Activated T-cell treated with anti-CD3 and anti-CD28 coated beads, Interleukin-2, amount 50 U/mL, for 24 hours (primary cell): ENCODE data around the gene SLC10A1.
"Not testable (repeated sequence)": the region's sequence is repeated elsewhere in the genome, so short reads cannot be mapped to it uniquely, and the experiment has no call there.

Source experiments
- DNase-seq: peaks from one replicate; pipeline ENCODE4 v3.0.0-alpha.2; 2020
- H3K27ac Mint-ChIP-seq: 2 replicates; pipeline ENCODE4 v1.8.0; 2020; ENCODE audit warnings: mild to moderate bottlenecking, mixed read lengths
- H3K27me3 Mint-ChIP-seq: 2 replicates; pipeline ENCODE4 v1.8.0; 2020; ENCODE audit warnings: mixed read lengths
- H3K36me3 Mint-ChIP-seq: 2 replicates; pipeline ENCODE4 v1.8.0; 2020; ENCODE audit warnings: low read depth, mixed read lengths
- H3K4me1 Mint-ChIP-seq: 2 replicates; pipeline ENCODE4 v1.8.0; 2020; ENCODE audit warnings: low read depth, mixed read lengths
- H3K4me3 Mint-ChIP-seq: 2 replicates; pipeline ENCODE4 v1.8.0; 2020; ENCODE audit warnings: mild to moderate bottlenecking, moderate library complexity, mixed read lengths
- H3K9me3 Mint-ChIP-seq: 2 replicates; pipeline ENCODE4 v1.8.0; 2020; ENCODE audit warnings: mixed read lengths

The SLC10A1 gene

GRCh38 chr14:69768873-69769272 lies 28.2 kb downstream of the SLC10A1 start:
- Mint-ChIP-seq H3K36me3 (peaks cover 78% of the 10 kb centered on the region), H3K4me3 (peak overlapping the region; percentile 100), H3K27me3 (no peaks in the 10 kb centered on the region), H3K9me3 (peaks cover 3% of the 10 kb centered on the region), H3K27ac (peak overlapping the region; percentile 100), H3K4me1 (peaks cover 77% of the 10 kb centered on the region)
- no peak for DNase-seq

- peaks cover 3% of the 10 kb centered on the region for H3K9me3 Mint-ChIP-seq
- H3K4me3 Mint-ChIP-seq: peak overlapping the region; percentile 100
- H3K27me3 Mint-ChIP-seq: no peaks in the 10 kb centered on the region
- H3K36me3 Mint-ChIP-seq: peaks cover 64% of the 10 kb centered on the region
- peak overlapping the region; percentile 100 for H3K27ac Mint-ChIP-seq
- DNase-seq: peak; percentile 95
- H3K4me1 Mint-ChIP-seq: peaks cover 77% of the 10 kb centered on the region
Observed at GRCh38 chr14:69767369-69767999, 29.6 kb downstream of the SLC10A1 start.

DNA sequence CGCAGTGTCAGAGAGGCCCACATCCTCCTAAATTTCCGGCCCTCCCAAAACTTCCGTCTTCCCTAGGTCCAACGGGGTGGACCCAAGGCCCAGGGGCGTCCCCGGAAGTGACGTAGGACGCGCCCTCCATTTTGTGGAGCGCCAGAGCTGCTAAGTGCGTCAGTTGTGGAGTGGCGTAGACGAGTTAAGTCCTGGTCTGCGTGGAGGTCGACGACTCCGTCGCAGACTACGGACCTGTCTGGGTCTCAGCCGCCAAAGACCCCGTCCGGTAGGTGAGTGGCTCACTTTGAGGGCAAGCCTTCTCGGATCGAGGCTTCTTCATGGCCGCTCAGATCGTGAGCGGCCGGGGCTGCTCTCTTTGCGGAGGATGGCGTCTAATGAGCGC lies 30.1 kb downstream of the SLC10A1 start, which contains the start of gene SRSF5:
Gene SRSF5, plus strand, starts transcription at position 159 of the 385 bp plus-strand sequence. CDS start 1,015 bp downstream, outside the sequence.
- H3K27ac Mint-ChIP-seq: peak within 1 kb of the TSS; percentile 100
- peak; percentile 96 for DNase-seq
- H3K4me3 Mint-ChIP-seq: peak within 1 kb of the TSS; percentile 100
- H3K9me3 Mint-ChIP-seq: peaks cover 3% of the 10 kb centered on the region
- H3K36me3 Mint-ChIP-seq: peaks cover 59% of the 10 kb centered on the region
- peaks cover 77% of the 10 kb centered on the region for H3K4me1 Mint-ChIP-seq
- H3K27me3 Mint-ChIP-seq: no peaks in the 10 kb centered on the region

DNA sequence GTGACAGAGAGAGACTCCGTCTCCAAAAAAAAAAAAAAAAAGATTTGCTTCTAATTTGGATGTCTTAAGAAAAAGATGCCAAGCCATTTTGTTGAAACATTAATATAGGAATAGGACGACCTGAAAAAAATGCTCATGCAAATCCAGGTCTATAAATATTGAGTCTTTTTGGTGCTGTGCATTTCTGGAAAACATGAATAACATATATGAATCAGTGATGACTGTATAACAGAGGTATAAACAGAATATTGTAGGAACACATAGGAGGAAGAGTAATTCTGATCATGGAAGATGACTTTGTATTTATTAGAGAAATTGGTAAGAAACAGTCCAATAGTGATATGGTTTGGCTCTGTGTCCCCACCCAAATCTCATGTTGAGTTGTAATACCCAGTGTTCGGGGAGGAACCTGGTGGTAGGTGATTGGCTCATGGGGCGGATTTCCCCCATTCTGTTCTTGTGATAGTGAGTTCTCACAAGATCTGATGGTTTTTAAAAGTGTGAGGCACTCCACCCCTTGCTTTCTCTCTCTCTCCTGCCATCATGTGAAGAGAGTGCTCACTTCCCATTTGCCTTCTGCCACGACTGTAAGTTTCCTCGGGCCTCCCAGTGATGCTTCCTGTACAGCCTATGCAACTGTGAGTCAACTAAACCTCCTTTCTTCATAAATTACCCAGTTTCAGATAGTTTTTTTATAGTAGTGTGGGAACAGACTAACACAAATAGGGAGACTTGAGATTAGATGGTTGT lies 33.1 kb downstream of the SLC10A1 start:
- H3K9me3 Mint-ChIP-seq: peaks cover 3% of the 10 kb centered on the region
- peaks cover 62% of the 10 kb centered on the region for H3K4me1 Mint-ChIP-seq
- peaks cover 29% of the 10 kb centered on the region for H3K36me3 Mint-ChIP-seq
- H3K27me3 Mint-ChIP-seq: no peaks in the 10 kb centered on the region
- peak; percentile 46 for DNase-seq
- H3K27ac Mint-ChIP-seq: peak overlapping the region; percentile 94
- peak overlapping the region; percentile 16 for H3K4me3 Mint-ChIP-seq

DNA sequence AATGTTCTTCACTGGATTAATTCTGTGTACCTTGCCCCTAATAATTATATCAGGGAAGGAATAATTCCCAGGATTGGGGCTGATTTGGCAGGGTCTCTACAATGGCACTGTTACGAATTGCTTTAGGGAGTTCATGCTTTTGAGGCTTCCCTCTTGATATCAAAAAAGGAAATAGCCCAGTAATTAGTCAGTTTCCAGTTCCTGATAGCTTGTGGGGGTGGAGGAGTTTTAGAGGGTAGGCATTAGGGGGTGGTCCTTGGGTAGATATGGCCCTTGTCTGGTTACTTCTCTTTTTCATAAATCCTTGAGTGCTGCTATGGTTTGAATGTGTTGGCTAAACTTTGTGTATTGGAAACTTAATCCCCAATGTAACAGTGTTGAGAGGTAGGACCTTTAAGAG lies 36.2 kb downstream of the SLC10A1 start:
- no peak overlapping the region for H3K27ac Mint-ChIP-seq

DNA sequence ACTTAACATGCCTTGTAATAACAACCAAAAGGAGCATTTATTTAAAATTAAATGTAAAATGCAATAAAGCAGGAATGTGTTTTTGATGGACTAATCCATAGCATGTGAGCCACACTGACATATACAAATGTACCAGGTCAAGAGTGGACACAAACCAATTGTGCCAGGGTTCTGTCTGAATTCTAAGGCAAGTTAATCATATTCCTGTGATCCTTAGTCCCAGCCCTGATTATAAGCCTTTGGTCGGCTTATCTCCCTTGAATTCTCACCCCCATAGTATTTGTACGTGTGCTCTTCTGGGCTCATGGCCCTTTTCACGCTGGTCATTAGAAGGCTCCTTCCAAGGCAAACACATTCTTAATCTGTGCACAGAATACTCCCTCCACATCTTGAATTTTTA lies 40.7 kb downstream of the SLC10A1 start:
- DNase-seq: no peak
- Mint-ChIP-seq H3K36me3 (no peaks in the 10 kb centered on the region), H3K9me3 (no peaks in the 10 kb centered on the region), H3K27me3 (no peaks in the 10 kb centered on the region), H3K4me1 (peaks cover 15% of the 10 kb centered on the region), H3K4me3 (no peak overlapping the region), H3K27ac (no peak overlapping the region)

More for the DNA sequence above, 36.2 kb downstream of the SLC10A1 start:
- H3K4me3 Mint-ChIP-seq: no peak overlapping the region
- H3K36me3 Mint-ChIP-seq: peaks cover 3% of the 10 kb centered on the region
- DNase-seq: no peak
- H3K27me3 Mint-ChIP-seq: no peaks in the 10 kb centered on the region
- peaks cover 3% of the 10 kb centered on the region for H3K9me3 Mint-ChIP-seq
- H3K4me1 Mint-ChIP-seq: peaks cover 42% of the 10 kb centered on the region

DNA sequence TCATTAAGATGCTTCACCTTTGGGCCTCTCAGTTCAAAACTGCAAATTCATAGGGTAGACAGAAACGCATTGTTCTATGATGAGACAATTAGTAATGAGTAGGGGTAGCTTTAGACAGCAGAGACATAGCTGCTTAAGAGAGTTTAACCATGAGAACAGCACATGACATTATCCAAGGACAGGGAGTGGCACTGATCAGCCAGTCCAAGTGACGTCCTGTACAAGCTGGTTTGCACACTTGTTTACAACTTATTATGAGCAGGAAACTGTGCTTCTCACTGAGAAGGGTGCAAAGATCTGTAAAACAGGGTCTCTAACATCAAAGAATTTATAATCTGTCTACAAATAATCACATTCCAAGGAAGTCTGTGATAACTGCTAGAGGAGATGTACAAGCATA lies 41.3 kb downstream of the SLC10A1 start:
- Mint-ChIP-seq H3K27me3 (no peaks in the 10 kb centered on the region), H3K4me3 (no peak overlapping the region), H3K27ac (peak overlapping the region; percentile 49), H3K9me3 (no peaks in the 10 kb centered on the region), H3K4me1 (peaks cover 12% of the 10 kb centered on the region), H3K36me3 (no peaks in the 10 kb centered on the region)
- DNase-seq: no peak

DNA sequence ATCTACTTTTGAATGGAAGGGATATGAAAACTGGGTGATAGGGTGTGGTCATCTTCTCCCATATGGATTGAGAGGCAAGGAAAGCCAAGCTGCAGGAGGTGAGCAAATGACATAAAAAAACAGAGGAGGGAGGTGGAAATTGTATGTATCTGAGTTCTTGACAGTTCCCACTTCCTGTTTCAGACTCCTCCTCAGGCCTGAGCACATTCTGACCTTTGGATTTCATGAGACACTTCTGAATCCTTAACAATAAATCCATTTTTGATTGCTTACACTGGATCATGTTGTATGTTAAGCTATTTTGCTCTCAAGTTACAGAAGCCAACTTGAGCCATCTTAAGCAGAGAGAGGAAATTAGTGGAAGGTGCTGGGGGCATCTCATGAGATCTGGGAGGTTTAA lies 41.7 kb downstream of the SLC10A1 start:
- no peak for DNase-seq
- no peak overlapping the region for H3K4me3 Mint-ChIP-seq
- no peaks in the 10 kb centered on the region for H3K27me3 Mint-ChIP-seq
- H3K4me1 Mint-ChIP-seq: peaks cover 10% of the 10 kb centered on the region
- H3K36me3 Mint-ChIP-seq: no peaks in the 10 kb centered on the region
- H3K27ac Mint-ChIP-seq: peak overlapping the region; percentile 49
- no peaks in the 10 kb centered on the region for H3K9me3 Mint-ChIP-seq

- Mint-ChIP-seq H3K27ac (no peak overlapping the region), H3K9me3 (no peaks in the 10 kb centered on the region), H3K27me3 (no peaks in the 10 kb centered on the region), H3K4me3 (no peak overlapping the region), H3K4me1 (peaks cover 10% of the 10 kb centered on the region), H3K36me3 (no peaks in the 10 kb centered on the region)
- DNase-seq: no peak
Observed at GRCh38 chr14:69754487-69754886, 42.6 kb downstream of the SLC10A1 start.

GRCh38 chr14:69753860-69754259 lies 43.2 kb downstream of the SLC10A1 start:
- H3K4me3 Mint-ChIP-seq: no peak overlapping the region
- no peak overlapping the region for H3K27ac Mint-ChIP-seq

DNA sequence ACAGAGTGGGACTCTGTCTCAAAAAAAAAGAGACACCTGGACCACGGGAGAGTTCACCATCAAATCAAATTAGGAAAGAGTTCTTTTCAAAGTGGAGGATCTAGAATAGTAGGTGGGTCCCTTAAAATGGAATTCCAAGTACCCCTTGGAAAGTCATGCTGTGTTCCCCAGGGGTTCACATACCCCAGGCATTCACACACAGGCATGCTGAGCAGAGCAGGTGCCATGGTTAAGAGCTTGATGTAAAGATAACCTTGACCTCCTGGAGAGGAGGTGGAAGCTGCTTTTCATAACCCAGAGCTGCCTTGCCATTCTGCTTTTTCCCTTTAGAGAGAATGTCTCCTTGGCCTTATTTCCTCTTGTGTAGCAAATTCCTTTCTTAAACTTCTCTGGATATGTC lies 44.3 kb downstream of the SLC10A1 start:
- Mint-ChIP-seq H3K36me3 (no peaks in the 10 kb centered on the region), H3K27me3 (no peaks in the 10 kb centered on the region), H3K27ac (no peak overlapping the region), H3K4me3 (no peak overlapping the region), H3K4me1 (peaks cover 10% of the 10 kb centered on the region), H3K9me3 (no peaks in the 10 kb centered on the region)
- no peak for DNase-seq

More at GRCh38 chr14:69753860-69754259, 43.2 kb downstream of the SLC10A1 start:
- no peak for DNase-seq
- H3K4me1 Mint-ChIP-seq: peaks cover 10% of the 10 kb centered on the region
- H3K27me3 Mint-ChIP-seq: no peaks in the 10 kb centered on the region
- no peaks in the 10 kb centered on the region for H3K36me3 Mint-ChIP-seq
- H3K9me3 Mint-ChIP-seq: no peaks in the 10 kb centered on the region

- Mint-ChIP-seq H3K9me3 (no peaks in the 10 kb centered on the region), H3K27ac (no peak overlapping the region), H3K4me1 (peaks cover 18% of the 10 kb centered on the region), H3K27me3 (no peaks in the 10 kb centered on the region), H3K4me3 (no peak overlapping the region), H3K36me3 (no peaks in the 10 kb centered on the region)
- no peak for DNase-seq
Observed at GRCh38 chr14:69750495-69750894, 46.5 kb downstream of the SLC10A1 start.

- H3K4me3 Mint-ChIP-seq: no peak overlapping the region
- no peaks in the 10 kb centered on the region for H3K36me3 Mint-ChIP-seq
- no peak overlapping the region for H3K27ac Mint-ChIP-seq
- DNase-seq: no peak
- no peaks in the 10 kb centered on the region for H3K27me3 Mint-ChIP-seq
- H3K4me1 Mint-ChIP-seq: peaks cover 13% of the 10 kb centered on the region
- H3K9me3 Mint-ChIP-seq: no peaks in the 10 kb centered on the region
Observed at GRCh38 chr14:69749956-69750355, 47.1 kb downstream of the SLC10A1 start.

GRCh38 chr14:69741055-69741454 lies 56.0 kb downstream of the SLC10A1 start:
- Mint-ChIP-seq H3K9me3 (peaks cover 3% of the 10 kb centered on the region), H3K4me1 (peaks cover 2% of the 10 kb centered on the region), H3K27ac (no peak overlapping the region), H3K36me3 (peaks cover 2% of the 10 kb centered on the region), H3K27me3 (peaks cover 4% of the 10 kb centered on the region), H3K4me3 (no peak overlapping the region)
- DNase-seq: no peak

- not testable (repeated sequence) for DNase-seq, H3K27ac Mint-ChIP-seq, H3K4me3 Mint-ChIP-seq, H3K4me1 Mint-ChIP-seq, H3K36me3 Mint-ChIP-seq, H3K9me3 Mint-ChIP-seq, H3K27me3 Mint-ChIP-seq
Observed at GRCh38 chr14:69736405-69736804, 60.6 kb downstream of the SLC10A1 start.
